HepG2 (cell line): ENCODE data around the gene PGPEP1. TPM values are rescaled to one million over a fixed set of nuclear protein-coding genes. Genes with fewer than 3 reads are reported as not detected.

Experiments
- AKAP8 ChIP-seq: sonication (generic); formaldehyde crosslinking; IDR thresholded peaks from 2 replicates; pipeline ENCODE4 v1.5.1; 2020; ENCODE audit warnings: mild to moderate bottlenecking, missing genetic modification reagents
- HDAC1 ChIP-seq: sonication (generic); formaldehyde crosslinking; IDR thresholded peaks from 2 replicates; pipeline ENCODE4 v1.5.1; 2020; ENCODE audit warnings: mild to moderate bottlenecking, missing genetic modification reagents
- JUND ChIP-seq: sonication (generic); formaldehyde crosslinking; IDR thresholded peaks from 2 replicates; pipeline ENCODE4 v1.8.0; 2022; ENCODE audit warnings: mild to moderate bottlenecking, missing genetic modification reagents
- KDM4B ChIP-seq: sonication (generic); formaldehyde crosslinking; IDR thresholded peaks from 2 replicates; pipeline ENCODE4 v1.4.0; 2020; ENCODE audit warnings: missing genetic modification reagents
- RBAK ChIP-seq: sonication (generic); formaldehyde crosslinking; IDR thresholded peaks from 2 replicates; pipeline ENCODE4 v1.5.1; 2020; ENCODE audit warnings: mild to moderate bottlenecking, missing genetic modification reagents
- RBM39 ChIP-seq: fragments of 200-400 bp; formaldehyde crosslinking; IDR thresholded peaks from one replicate; pipeline ENCODE4 v1.6.1; 2018; ENCODE audit warnings: antibody characterized with exemption, mild to moderate bottlenecking, low read depth, low read length; ENCODE audit not compliant: poor library complexity, severe bottlenecking
- SIN3A ChIP-seq: IDR thresholded peaks from 2 replicates; pipeline ENCODE4 v1.6.1; 2011; ENCODE audit warnings: low read depth, mild to moderate bottlenecking, control low read depth, low read length, borderline replicate concordance
- SRSF1 ChIP-seq: fragments of 200-400 bp; formaldehyde crosslinking; optimal IDR thresholded peaks from 2 replicates; pipeline ENCODE3; 2017; ENCODE audit warnings: mild to moderate bottlenecking, low read depth, low read length, moderate library complexity
- TFE3 ChIP-seq: IDR thresholded peaks from 2 replicates; pipeline ENCODE4 v1.6.1; 2016
- TSC22D2 ChIP-seq: sonication (generic); formaldehyde crosslinking; IDR thresholded peaks from 2 replicates; pipeline ENCODE4 v1.5.1; 2020; ENCODE audit warnings: missing genetic modification reagents, mild to moderate bottlenecking, borderline replicate concordance
- ZNF143 ChIP-seq: sonication (generic); formaldehyde crosslinking; IDR thresholded peaks from 2 replicates; pipeline ENCODE4 v1.4.0; 2020; ENCODE audit warnings: missing genetic modification reagents
- ZNF350 ChIP-seq: sonication (generic); formaldehyde crosslinking; IDR thresholded peaks from 2 replicates; pipeline ENCODE4 v1.4.0; 2020; ENCODE audit warnings: mild to moderate bottlenecking, low read depth, missing genetic modification reagents, borderline replicate concordance
- ZNF563 ChIP-seq: sonication (generic); formaldehyde crosslinking; IDR thresholded peaks from 2 replicates; pipeline ENCODE4 v1.8.0; 2022; ENCODE audit warnings: mild to moderate bottlenecking, moderate library complexity, missing genetic modification reagents
- ZNF770 ChIP-seq: sonication (generic); formaldehyde crosslinking; IDR thresholded peaks from 2 replicates; pipeline ENCODE4 v1.5.0; 2020; ENCODE audit warnings: mild to moderate bottlenecking, missing genetic modification reagents
- ZNF776 ChIP-seq: sonication (generic); formaldehyde crosslinking; IDR thresholded peaks from 2 replicates; pipeline ENCODE4 v1.4.0; 2020; ENCODE audit warnings: mild to moderate bottlenecking, missing genetic modification reagents
- polyA plus RNA-seq, 8 experiments: library from polyadenylated mRNA; depleted of rRNA in 3 of 8; stranded (reverse) in 7 of 8; unstranded in 1 of 8; fragments of >200 nt; fragmentation: Illumina TruSeq in 4 of 8; extraction: Trizol in 4 of 8; gene quantifications; 2 replicates each; pipeline versions ENCODE4 v1.2.1 to v1.2.3, GENCODE V29; 2011 to 2016; ENCODE audit warnings: low read depth in 4 of 8, missing spikeins in 1 of 8, mixed read lengths in 1 of 8; ENCODE audit not compliant: insufficient read depth in 1 of 8
- total RNA-seq, 5 experiments: library from RNA; depleted of rRNA; stranded (reverse); fragments of >200 nt; fragmentation: Illumina TruSeq; extraction: Trizol; gene quantifications; 2 replicates each; pipeline ENCODE4 v1.2.3, GENCODE V29; 2016; ENCODE audit warnings: low read depth in 1 of 5
- TF ChIP-seq, protein P1 (sequence below): sonication (generic); formaldehyde crosslinking; IDR thresholded peaks from 2 replicates; pipeline ENCODE4 v1.5.0; 2020; ENCODE audit warnings: missing genetic modification reagents, mild to moderate bottlenecking, borderline replicate concordance
- TF ChIP-seq, protein P2 (sequence below): sonication (generic); formaldehyde crosslinking; IDR thresholded peaks from 2 replicates; pipeline ENCODE4 v1.5.1; 2020; ENCODE audit warnings: missing genetic modification reagents, mild to moderate bottlenecking, borderline replicate concordance
- TF ChIP-seq, protein P3 (sequence below): IDR thresholded peaks from 2 replicates; pipeline ENCODE4 v1.6.1; 2018; ENCODE audit warnings: missing genetic modification reagents, mild to moderate bottlenecking, missing compliant biosample characterization

The PGPEP1 gene
- total and polyA plus RNA-seq, 2 of the 13 experiments (the other 11 are each of a cell fraction or from before 2014, with no cell fraction given), result 53.1 to 56.6 TPM

DNA sequence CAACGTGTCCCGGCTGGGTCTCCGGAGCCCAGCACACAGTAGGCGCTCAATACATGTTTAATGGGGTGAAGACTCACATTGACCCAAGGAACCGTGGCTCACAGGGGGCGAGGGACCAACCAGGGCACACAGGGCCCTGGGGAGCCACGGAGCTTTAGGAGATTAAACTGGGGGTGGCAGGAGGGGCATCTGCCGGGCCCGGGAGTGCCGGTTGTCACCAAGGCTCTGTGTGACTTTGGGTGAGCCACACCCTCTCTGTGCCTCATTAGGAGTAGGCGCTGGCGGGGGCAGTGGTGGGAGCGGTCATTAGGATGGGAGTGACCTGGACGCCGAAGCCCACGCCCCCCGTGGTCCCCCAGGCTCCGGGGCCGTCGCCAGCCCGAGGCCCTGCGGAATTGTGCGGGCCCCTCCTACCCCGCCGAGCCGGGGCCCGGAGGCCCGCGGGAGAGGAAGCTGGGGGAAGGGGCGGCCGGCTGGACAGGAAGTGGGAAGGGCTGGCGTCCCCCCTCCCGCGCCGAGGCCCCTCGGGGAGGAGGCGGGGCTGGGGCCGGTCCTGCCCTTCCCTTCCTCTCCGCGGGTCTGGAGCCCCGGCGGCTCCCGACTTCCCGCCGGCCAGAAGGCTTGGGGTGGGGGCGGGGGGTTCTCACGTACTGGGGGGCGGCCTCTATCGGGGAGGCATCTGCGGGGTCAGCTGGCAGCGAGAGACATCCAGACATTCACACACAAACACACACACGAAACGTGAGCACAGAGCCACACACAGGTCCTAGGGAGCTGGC, 77.0 kb downstream of the PGPEP1 start (continued):
- TF ChIP-seq ZNF770 (CRISPR knock-in tag), result peak; percentile 58; the same call in 1 of the 2 replicates
- TF ChIP-seq RBM39, result peak; percentile 87
- peak; percentile 80 for TF ChIP-seq SRSF1
- TF ChIP-seq RBAK, result no peak
- no peak for TF ChIP-seq AKAP8 (CRISPR knock-in tag)
- TF ChIP-seq HDAC1, result peak; percentile 49
- TF ChIP-seq ZNF143 (CRISPR knock-in tag), result peak; percentile 45; the same call in 1 of the 2 replicates
- peak; percentile 7; the same call in 1 of the 2 replicates for TF ChIP-seq ZNF776 (CRISPR knock-in tag)
- peak; percentile 77; the same call in 1 of the 2 replicates for TF ChIP-seq TSC22D2 (CRISPR knock-in tag)
- no peak for TF ChIP-seq JUND (CRISPR knock-in tag)
- no peak for TF ChIP-seq KDM4B (CRISPR knock-in tag)
- TF ChIP-seq SIN3A, result 0 out of 2 replicates have a peak, but pooled peaks have one; percentile 46
- peak; percentile 70; the same call in 1 of the 2 replicates for TF ChIP-seq TFE3
- TF ChIP-seq, protein P1, sequence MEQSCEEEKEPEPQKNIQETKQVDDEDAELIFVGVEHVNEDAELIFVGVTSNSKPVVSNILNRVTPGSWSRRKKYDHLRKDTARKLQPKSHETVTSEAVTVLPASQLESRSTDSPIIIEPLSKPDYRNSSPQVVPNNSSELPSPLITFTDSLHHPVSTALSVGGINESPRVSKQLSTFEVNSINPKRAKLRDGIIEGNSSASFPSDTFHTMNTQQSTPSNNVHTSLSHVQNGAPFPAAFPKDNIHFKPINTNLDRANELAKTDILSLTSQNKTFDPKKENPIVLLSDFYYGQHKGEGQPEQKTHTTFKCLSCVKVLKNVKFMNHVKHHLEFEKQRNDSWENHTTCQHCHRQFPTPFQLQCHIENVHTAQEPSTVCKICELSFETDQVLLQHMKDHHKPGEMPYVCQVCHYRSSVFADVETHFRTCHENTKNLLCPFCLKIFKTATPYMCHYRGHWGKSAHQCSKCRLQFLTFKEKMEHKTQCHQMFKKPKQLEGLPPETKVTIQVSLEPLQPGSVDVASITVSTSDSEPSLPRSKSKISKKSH, result 0 out of 2 replicates have a peak, but pooled peaks have one; percentile 4
- TF ChIP-seq, protein P2, sequence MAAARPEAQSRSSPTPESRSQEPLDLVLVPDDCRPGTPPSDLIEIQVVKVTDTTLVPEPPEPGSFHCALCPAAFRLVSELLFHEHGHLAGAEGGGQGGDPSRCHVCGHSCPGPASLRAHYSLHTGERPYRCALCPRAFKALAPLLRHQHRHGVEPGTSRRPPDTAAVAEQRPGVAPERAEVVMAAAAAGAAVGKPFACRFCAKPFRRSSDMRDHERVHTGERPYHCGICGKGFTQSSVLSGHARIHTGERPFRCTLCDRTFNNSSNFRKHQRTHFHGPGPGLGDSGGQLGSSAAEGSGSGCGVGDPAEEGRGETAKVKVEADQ (CRISPR knock-in tag), result peak; percentile 36; the same call in 1 of the 2 replicates
- TF ChIP-seq ZNF563 (CRISPR knock-in tag), result peak; percentile 77
- TF ChIP-seq, protein P3, sequence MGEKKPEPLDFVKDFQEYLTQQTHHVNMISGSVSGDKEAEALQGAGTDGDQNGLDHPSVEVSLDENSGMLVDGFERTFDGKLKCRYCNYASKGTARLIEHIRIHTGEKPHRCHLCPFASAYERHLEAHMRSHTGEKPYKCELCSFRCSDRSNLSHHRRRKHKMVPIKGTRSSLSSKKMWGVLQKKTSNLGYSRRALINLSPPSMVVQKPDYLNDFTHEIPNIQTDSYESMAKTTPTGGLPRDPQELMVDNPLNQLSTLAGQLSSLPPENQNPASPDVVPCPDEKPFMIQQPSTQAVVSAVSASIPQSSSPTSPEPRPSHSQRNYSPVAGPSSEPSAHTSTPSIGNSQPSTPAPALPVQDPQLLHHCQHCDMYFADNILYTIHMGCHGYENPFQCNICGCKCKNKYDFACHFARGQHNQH (CRISPR knock-in tag), result peak; percentile 72; the same call in 1 of the 2 replicates
- TF ChIP-seq ZNF350 (CRISPR knock-in tag), result peak; percentile 58; the same call in 1 of the 2 replicates
